DMS153 treated with DMSO at 0.1 percent for 48 hours (cell line): ENCODE results near the gene SGIP1.

ENCODE experiments used
- DNase-seq: peaks from one replicate; lab custom pipeline; 2025; ENCODE audit not compliant: unreplicated experiment; lab: John Stamatoyannopoulos, UW

SGIP1 gene

GRCh38 chr1:66676613-66677298, 142.8 kb downstream of the SGIP1 start:
- no peak for DNase-seq

DNA sequence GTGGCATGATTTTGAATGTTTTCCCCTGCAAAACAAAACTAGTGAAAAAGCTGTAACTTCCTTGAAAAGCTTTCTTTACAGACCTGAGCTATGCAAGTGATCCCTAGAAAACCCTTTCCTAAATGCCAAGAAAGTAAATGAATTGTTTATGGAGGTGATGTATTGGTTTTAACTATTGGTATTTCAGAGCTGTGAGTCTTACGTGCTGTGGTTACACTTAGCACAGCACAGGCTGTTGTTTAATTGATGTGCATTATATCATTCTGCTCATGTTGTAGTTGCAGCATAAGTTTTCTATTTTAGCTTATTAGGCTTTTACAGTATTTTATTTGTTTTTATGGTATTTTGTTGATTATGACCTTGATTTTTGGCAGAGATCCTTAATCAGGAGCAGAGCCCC, 144.2 kb downstream of the SGIP1 start:
- no peak for DNase-seq

DNA sequence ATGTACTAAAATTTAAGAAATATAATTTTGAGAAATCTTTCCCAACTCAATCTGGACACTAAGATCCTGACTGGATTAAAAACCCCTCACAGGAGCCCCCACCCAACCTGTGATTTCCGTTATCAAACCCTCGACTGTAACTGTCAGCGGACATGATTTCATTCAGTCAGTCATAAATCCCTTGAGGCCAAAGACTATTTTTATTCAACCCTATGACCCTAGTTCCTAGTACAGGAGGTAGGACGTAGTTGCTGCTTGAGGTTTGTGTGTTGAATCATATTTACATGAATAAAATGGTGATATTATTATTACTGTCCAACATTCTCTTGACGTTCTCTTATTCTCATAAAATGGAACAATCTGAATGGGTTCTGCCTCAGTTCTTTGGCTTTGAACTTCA, 145.2 kb downstream of the SGIP1 start:
- no peak for DNase-seq

GRCh38 chr1:66681686-66682085, 147.7 kb downstream of the SGIP1 start:
- no peak for DNase-seq

- no peak for DNase-seq
Measured at GRCh38 chr1:66682106-66682505, 148.2 kb downstream of the SGIP1 start.

- no peak for DNase-seq
Measured at GRCh38 chr1:66684353-66684752, 150.4 kb downstream of the SGIP1 start.

DNA sequence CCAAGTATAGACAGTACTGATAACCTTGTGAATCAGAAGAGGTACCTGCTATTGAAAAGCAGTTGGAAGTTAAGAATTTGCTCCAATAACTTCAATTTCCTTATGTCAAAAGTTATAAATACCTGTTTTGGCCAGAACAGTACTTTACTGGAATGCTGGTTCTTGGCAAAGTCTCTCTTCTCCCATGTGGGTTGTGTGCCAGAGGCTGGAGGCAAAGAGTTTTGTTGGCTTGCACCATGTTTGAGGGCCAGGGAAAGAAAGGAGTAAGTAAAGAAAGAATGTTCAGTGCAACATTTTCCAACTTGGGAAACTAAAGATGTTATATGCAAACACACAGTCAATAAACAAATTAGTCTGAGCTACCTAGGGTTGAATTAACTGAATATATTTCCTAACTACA, 151.3 kb downstream of the SGIP1 start:
- DNase-seq = no peak

DNA sequence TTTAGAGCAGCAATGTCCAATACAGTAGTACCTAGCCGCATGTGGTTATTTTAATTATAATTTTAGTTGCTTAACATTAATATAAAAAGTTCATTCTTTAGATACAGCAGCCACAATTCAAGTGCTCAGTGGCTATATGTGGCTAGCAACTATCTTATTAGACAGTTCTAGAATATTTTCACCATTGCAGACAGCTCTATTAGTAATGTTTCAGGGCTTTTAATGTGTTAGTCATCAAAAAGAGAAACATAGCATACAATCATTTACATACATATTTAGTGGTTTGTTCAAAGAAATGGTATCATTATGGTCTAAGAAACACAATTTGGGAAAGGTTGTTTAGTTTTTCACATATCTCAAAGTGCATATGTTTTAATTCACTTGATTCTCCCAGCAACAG, 151.7 kb downstream of the SGIP1 start:
- DNase-seq = no peak

DNA sequence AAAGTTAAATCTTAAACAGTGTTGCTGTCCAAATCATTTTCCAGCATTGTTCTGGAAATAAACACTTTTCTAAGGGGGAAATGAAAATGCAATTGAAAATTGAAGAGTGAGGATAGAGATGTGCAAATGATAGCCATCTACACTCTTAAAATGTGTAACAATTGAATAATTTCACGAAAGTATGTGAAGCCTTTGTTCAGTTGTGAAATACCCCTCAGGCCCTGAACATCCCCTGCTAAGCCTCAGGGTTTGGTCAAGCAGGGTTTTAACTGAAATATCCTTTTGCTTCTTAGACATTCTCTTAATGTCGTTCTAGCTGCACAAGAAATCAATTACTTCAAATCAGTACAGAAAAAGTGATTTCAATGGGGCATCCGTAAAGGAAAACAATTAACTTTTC, 152.5 kb downstream of the SGIP1 start:
- no peak for DNase-seq

DNA sequence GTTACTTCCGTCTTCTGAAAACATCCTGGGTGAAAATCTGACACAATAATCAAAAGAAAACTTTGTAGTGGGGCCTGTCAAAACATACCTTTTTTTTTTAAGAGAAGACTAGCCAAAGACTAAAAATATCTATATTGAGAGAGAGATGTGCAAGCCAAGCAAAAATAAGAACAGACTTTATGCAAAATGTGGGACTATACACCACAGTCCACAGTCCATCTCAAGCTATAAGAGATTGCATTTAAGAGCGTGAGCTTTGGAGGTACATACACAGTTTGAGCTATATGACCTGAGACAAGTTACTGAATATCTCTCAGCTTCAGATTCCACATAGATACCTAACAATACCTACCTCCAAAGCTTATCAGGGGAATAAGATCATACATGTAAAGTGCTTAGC, 153.4 kb downstream of the SGIP1 start:
- no peak for DNase-seq

DNA sequence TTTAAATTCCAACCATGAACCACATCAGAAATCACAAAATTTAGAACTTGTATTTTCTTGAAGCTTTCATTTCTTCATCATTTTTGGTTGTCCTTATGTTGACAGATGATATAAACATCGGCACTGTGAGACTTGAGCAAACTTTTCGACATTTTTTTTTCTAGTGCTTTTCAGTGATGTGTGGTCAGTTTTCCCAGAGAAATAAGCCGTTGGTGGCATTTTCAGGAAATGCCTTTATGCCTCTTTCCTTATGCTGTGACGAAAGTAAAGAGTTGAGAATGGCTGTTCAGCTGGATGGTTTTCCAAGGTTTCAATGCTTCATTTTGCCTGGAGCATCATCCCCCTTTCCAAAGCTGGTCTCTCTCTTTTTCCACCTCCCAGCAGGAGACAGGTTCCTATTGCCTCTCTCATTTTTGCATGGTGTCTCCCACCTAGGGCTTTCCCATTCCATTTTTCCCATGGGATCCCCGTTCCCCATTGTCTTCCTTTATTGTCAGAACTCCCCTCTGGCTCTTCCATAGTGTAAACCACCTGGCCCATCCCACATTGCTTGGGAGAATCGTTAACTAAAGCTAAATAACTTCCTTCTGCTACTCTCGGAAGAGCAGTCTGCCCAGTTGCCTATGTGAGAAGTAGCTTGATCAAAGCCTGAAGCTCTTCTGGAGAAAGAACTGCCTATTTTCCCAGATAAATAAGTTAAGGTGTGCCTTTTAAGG, 156.9 kb downstream of the SGIP1 start:
- DNase-seq = no peak

- DNase-seq = no peak
Measured at GRCh38 chr1:66692681-66693080, 158.7 kb downstream of the SGIP1 start.

- no peak for DNase-seq
Measured at GRCh38 chr1:66693856-66694255, 159.9 kb downstream of the SGIP1 start.

GRCh38 chr1:66695116-66695515, 161.2 kb downstream of the SGIP1 start:
- DNase-seq = no peak

- no peak for DNase-seq
Measured at GRCh38 chr1:66696771-66697170, 162.8 kb downstream of the SGIP1 start.

- no peak for DNase-seq
Measured at GRCh38 chr1:66699213-66699612, 165.3 kb downstream of the SGIP1 start.

DNA sequence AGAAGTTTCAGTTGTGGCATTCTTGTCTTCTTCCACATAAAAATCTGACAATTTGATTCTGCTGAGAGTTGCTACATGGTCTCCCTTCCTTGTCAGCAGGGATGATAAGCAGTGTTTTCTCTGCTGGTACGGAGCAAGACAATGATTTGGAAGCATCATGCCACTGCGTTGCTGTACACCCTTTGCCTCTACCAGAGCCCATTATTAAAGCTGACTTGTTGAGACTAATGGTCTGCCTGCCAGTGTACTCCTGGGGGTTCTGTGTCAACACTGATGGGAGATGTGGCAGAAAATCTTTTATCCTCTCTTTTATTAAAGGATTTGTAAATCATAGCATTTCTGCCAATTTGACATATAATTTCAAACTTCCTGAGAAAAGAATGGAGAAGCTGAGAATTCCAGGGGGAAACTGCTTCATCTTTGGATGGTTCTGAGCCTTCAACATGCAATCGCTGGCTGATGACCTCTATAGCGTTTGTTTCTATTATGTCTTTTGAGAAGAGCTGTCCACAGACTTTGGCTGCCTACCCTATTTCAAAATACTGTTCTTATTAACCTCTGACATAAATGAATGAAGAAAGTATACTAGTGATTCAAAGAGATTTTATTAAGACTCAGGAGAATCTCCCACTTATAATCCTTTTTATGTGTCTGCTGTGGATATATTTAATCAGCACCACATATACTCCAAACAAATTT, 170.4 kb downstream of the SGIP1 start:
- DNase-seq = no peak

GRCh38 chr1:66705110-66705509, 171.2 kb downstream of the SGIP1 start:
- no peak for DNase-seq

DNA sequence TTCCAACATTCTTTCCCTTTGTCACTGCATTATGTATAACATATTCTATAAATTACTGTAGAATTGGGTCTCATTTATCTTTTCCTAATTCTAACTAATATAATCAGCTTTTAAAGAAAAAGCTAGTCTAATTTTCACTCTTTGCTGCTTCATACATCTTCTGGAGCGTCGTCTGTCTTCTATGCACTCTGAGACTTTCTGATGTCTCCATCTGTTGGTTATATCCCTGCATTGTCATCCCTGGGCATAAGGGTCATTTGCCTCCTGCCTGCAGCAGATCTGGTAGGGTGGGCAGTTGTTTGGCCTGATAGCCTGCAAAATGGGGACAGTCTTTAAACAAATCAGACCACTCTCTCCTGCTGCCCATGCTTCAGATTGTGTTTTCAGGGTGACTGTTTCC, 177.5 kb downstream of the SGIP1 start:
- DNase-seq = no peak

DNA sequence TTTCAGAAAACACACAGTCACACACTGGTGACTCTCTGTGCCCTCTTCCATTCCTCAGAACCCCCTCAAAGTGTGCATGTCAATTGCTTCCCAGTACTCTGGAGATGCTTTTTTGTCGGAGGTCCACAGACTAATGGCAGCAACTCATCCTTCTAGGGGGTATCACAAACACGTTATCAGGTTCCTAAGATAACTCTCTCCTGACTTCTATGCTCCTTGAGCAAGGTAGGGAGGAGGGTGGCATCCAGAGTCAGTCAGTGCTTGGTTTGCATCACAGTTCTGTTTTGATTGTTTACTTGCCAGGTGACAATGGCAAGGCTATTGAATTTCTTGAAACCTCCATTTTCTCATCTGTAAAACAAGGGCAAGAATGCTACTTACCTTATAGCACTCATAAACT, 178.9 kb downstream of the SGIP1 start:
- no peak for DNase-seq

GRCh38 chr1:66723985-66724384, 190.0 kb downstream of the SGIP1 start:
- no peak for DNase-seq
